Liver (tissue), 3 donors: ENCODE results near the gene TMEM190.

Experiments
- CTCF ChIP-seq: fragments of 150-350 bp; IDR thresholded peaks from 2 replicates; pipeline ENCODE4 v1.5.1; 2017; ENCODE audit warnings: improper control_type of control experiment, low read depth, low read length; ENCODE audit not compliant: missing input control
- GABPA ChIP-seq, 2 donors: IDR thresholded peaks in 1 of 2; conservative IDR thresholded peaks in 1 of 2; 2 replicates each; pipeline ENCODE4 v1.6.1; 2016; ENCODE audit warnings: antibody characterized with exemption in 2 of 2, mild to moderate bottlenecking in 1 of 2, moderate library complexity in 1 of 2
- MAX ChIP-seq: IDR thresholded peaks from 2 replicates; pipeline ENCODE4 v1.6.1; 2016; ENCODE audit warnings: antibody characterized with exemption
- REST ChIP-seq: IDR thresholded peaks from 2 replicates; pipeline ENCODE4 v1.6.1; 2016; ENCODE audit warnings: antibody characterized with exemption, mild to moderate bottlenecking
- TAF1 ChIP-seq: conservative IDR thresholded peaks from 2 replicates; pipeline ENCODE4 v1.6.1; 2016; ENCODE audit warnings: antibody characterized with exemption, mild to moderate bottlenecking
- donor health status: healthy.
- donor health status: healthy.

- no peak for TF ChIP-seq CTCF
- no peak for TF ChIP-seq MAX
- TF ChIP-seq TAF1: no peak
- TF ChIP-seq REST: no peak
- no peak for TF ChIP-seq GABPA (IDR thresholded peaks at IDR 0.05 in 1 of 2, conservative IDR thresholded peaks at IDR 0.05 in 1 of 2)
Observed at GRCh38 chr19:55410168-55410567, 33.5 kb downstream of the TMEM190 start.
